ENCODE measurements around the gene ABHD17B.

- TF ChIP-seq CTCF (conservative IDR thresholded peaks at IDR 0.05 in 1 of 2, IDR thresholded peaks at IDR 0.05 in 1 of 2; ENCODE audit: low read depth in 1 of 2, low read length in 2 of 2) (peak; percentile 62 to 71), EZH2 (IDR thresholded peaks at IDR 0.05; ENCODE audit: low read length, missing control alignments) (no peak)
Observed at GRCh38 chr9:71819115-71819739, 91.8 kb downstream of the ABHD17B start.

All from fibroblast of lung (primary cell).